Muscle of arm (tissue), 12 donors: ENCODE measurements around the gene RO60. TPM values are rescaled to one million over a fixed set of nuclear protein-coding genes. Genes with fewer than 3 reads are reported as not detected.

Experiments used
- DNase-seq: peaks from one replicate; pipeline ENCODE4 v3.0.0-alpha.2; 2013
- polyA plus RNA-seq, 12 donors: library from polyadenylated mRNA; unstranded; fragments of 120-200 nt; gene quantifications; one replicate each; pipeline ENCODE4 v1.2.1, GENCODE V29; 2013; ENCODE audit not compliant: insufficient read length in 12 of 12

Gene RO60
- polyA plus RNA-seq, 12 donors, result 23.3 to 34.4 (median 29.8) TPM; not detected in 1

GRCh38 chr1:193058529-193059281 is 707 bp upstream of the RO60 start:
- peak; percentile 39 for DNase-seq

DNA sequence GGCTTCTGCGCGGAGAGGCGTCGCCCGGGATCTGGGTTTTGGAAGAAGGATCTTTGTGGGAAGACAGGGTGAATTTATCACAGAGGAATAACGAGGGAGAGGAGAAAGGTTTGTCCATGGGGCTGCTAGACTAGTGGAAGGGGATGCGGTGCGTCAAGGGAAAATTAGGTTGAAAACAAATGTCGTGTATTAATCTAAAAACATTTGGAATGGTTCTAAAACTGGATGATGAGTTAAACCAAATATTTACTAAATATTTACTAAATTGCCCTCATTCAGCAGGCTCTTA is 647 bp downstream of the RO60 start:
- no peak for DNase-seq

- peak; percentile 9 for DNase-seq
Measured at GRCh38 chr1:193060406-193060805, 994 bp downstream of the RO60 start.

DNA sequence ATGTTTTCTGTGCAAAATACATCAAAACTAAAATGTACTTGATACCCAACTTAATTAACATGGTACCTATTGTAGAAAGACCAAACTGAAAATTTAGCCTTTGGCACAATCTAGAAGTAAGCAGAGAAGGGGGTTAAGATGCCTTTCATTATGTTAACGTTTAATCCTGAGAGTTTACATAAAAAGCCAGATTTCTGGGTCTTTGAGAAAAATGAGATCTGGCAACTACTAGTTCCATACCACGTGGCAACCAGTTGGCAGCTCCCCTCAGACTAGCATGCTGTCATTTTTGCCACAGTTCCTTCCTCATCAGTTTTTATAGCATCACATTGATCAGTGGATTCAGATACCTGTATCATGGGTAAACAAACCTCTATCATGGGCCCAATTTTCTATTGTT is 1.5 kb downstream of the RO60 start:
- no peak for DNase-seq

- no peak for DNase-seq
Measured at GRCh38 chr1:193062698-193063463, 3.5 kb downstream of the RO60 start.

GRCh38 chr1:193065954-193066353 is 6.5 kb downstream of the RO60 start:
- DNase-seq, result no peak

- DNase-seq, result no peak
Measured at GRCh38 chr1:193066606-193067005, 7.2 kb downstream of the RO60 start.

GRCh38 chr1:193068013-193068412 is 8.6 kb downstream of the RO60 start:
- no peak for DNase-seq

DNA sequence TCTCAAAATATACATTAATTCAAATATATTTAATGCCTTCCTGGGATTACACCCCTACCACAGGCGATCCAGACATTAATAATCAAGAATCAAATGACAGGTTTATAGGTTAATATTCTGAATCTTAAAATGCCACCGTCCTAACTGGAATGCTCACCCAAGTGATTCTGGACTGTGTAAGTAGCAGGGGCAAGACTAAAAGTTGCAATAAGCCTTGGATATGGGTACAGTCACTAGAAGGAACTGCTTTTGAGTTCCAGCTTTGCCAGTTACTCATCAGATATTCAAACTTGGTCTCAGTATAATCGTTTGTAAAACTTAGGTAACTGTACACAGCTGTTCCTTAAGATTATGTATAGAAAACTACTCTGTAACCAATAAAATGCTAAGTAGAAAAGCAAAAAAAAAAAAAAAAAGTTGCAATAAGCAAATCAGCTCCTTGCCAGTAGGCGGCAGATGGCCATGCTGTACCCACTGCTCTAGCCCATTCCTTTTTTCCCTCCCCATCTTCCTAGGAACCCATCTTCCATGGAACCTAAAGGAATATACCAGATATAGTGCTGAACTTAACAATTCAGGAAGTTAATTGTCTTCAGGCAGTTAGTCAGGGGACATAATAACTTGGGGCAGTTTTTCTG is 10.5 kb downstream of the RO60 start:
- DNase-seq, result no peak

DNA sequence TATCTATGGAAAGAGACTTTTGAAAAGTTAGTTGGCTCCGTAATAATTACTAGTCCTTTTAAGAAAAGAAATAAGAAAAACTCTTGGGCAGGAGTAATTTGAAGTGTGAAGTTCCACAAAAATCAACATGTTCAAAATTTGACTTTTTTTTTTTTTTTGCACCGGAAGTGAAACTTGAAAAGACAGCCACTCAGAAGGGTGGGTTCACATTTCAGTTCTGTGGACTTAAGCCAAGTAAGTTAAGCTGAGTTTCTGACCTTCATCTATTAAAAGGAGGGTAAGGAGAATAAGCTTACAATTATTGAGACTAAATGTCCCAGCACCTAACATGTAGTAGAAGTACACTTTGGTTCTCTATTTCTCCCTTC is 11.0 kb downstream of the RO60 start:
- DNase-seq, result no peak

DNA sequence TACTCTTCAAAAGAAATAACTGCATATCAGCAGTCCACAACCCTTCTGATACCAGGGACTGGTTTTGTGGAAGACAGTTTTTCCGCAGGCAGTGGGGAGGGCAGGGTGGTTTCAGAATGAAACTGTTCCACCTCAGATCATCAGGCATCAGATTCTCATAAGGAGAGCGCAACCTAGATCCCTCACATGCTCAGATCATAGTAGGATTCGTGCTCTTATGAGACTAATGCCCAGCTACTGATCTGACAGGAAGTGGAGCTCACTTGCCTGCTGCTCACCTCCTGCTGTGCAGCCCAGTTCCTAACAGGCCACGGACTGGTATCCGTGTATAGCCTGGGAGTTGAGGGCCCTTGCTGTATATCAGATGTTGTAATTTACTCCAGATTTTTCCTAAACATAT is 11.5 kb downstream of the RO60 start:
- DNase-seq, result no peak

GRCh38 chr1:193077991-193078390 is 18.6 kb downstream of the RO60 start:
- no peak for DNase-seq

DNA sequence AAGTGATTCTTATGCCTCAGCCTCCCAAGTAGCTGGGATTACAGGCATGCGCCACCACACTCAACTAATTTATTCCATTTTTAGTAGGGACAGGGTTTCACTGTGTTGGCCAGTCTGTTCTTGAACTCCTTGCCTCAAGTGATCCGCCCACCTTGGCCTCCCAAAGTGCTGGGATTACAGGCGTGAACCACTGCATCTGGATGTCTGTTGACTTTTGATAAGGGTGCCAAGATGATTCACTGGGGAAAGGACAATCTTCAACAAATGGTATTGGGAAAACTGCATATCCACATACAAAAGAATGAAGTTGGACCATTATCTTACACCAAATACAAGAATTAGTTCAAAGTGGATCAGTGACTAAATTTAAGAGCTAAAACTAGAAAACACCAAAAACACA is 19.8 kb downstream of the RO60 start:
- DNase-seq, result no peak

- no peak for DNase-seq
Measured at GRCh38 chr1:193083365-193084088, 24.1 kb downstream of the RO60 start.

- DNase-seq, result no peak
Measured at GRCh38 chr1:193085263-193085662, 25.9 kb downstream of the RO60 start.

DNA sequence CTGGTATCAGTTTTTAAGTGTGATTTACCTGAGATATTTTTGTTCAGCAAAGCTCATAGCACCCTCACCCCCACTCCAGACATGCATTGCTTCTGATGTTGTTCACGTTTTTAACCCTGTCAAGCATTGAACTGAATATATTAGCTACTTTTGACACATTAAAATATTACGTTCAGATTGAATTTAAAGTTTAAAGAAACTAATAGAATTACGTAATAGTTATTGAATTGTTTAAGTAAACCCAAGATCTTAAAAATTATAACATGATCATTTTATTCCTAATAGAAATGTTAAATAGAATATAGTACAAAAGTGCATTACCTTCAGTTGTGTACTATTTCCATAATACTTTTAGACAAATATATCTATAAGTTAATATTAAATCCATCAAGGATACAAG is 26.9 kb downstream of the RO60 start:
- no peak for DNase-seq

DNA sequence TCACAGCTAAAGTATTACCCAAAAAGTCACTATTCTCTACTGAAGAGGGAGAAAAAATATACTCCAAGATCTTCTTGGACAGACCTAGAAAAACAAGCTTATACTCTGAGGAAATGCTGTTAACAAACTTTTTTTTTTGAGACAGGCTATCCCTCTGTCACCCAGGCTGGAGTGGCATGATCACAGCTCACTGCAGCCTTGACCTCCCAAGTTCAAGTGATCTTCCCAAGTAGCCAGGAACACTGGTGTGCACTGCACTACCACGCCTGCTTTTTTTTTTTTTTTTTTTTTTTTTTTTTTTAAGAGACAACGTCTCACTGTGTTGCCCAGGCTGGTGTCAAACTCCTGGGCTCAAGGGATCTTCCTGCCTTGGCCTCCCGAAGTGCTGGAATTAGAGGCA is 28.5 kb downstream of the RO60 start:
- no peak for DNase-seq

- DNase-seq, result no peak
Measured at GRCh38 chr1:193090865-193091264, 31.5 kb downstream of the RO60 start.

GRCh38 chr1:193094112-193094511 is 34.7 kb downstream of the RO60 start:
- DNase-seq, result no peak

DNA sequence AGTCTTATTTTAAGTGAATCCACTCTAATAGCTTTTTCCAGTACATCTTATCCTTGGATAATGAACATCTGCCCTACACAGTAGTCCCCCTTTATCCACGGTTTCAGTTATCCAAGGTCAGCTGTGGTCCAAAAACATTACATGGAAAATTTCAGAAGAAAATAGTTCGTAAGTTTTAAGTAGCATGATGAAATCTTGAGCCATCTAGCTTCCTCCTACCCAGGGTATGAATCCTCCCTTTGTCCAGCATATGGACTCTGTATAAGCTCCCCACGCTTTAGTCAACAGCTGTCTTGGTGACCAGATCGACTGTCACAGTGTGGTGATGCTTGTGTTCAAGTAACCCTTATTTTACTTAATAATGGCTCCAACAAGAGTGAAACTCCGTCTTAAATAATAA is 43.2 kb downstream of the RO60 start:
- no peak for DNase-seq

GRCh38 chr1:193103759-193104501 is 44.5 kb downstream of the RO60 start:
- DNase-seq, result no peak

DNA sequence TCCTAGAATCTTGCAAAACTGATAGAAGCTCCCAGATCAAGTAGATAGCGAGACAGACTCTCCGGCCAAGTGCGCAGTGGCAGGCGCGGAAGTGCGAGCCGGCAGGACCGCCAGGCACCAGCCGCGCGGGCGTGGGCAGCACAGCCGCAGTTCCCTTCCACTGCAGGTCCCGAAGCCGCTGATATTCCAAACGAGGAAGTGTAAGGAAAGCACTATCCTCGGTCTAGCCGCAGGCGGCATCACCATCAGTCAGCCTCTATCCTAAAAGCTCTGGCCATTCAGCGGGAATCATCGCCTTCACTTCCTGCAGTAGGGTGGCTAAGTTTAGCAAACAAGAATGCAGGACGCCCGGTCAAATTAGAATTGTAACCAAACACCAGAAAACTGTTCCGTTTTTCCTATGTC is 45.1 kb downstream of the RO60 start:
- DNase-seq, result no peak
